OCI-LY7 (cell line): ENCODE results near the gene KIRREL3. TPM values are rescaled to one million over a fixed set of nuclear protein-coding genes. Genes with fewer than 3 reads are reported as not detected.

ENCODE experiments used
- BruUV-seq: library from RNA; stranded (reverse); fragments of 400-500 nt; replicated peaks from 2 replicates; lab custom pipeline; 2021; lab: Mats Ljungman, UMichigan
- CTCF ChIA-PET: fragments of 300-600 bp; sonication (Branson Sonifier 250); formaldehyde crosslinking; loops from one replicate; lab custom pipeline; 2022; ENCODE audit warnings: antibody characterized with exemption; ENCODE audit not compliant: unreplicated experiment; lab: Charles Lee
- POLR2A ChIA-PET: fragments of 300-600 bp; sonication (Branson Sonifier 250); formaldehyde crosslinking; loops from one replicate; lab custom pipeline; 2022; ENCODE audit warnings: antibody characterized with exemption; lab: Charles Lee
- DNase-seq: peaks from one replicate; pipeline ENCODE4 v3.0.0-alpha.2; 2015; ENCODE audit warnings: low spot score
- H2AFZ ChIP-seq: fragments of 200-600 bp; sonication (generic), shearing (Covaris generic); 2 replicates; pipeline ENCODE4 v1.6.1; 2014; ENCODE audit warnings: mild to moderate bottlenecking, antibody characterized with exemption, low read length, moderate library complexity
- H3K27ac ChIP-seq: fragments of 200-600 bp; sonication (generic); 2 replicates; pipeline ENCODE4 v1.5.1; 2014; ENCODE audit warnings: mixed run types, low read depth, mild to moderate bottlenecking, moderate library complexity, low read length, inconsistent platforms; ENCODE audit not compliant: poor library complexity, severe bottlenecking
- H3K36me3 ChIP-seq: fragments of 200-600 bp; sonication (generic); 2 replicates; pipeline ENCODE4 v1.6.1; 2014; ENCODE audit warnings: mild to moderate bottlenecking, antibody characterized with exemption, low read length, moderate library complexity, mixed read lengths; ENCODE audit not compliant: insufficient read depth
- H3K4me1 ChIP-seq: fragments of 200-600 bp; sonication (generic); 2 replicates; pipeline ENCODE4 v1.5.1; 2014; ENCODE audit warnings: mild to moderate bottlenecking, low read length; ENCODE audit not compliant: insufficient read depth, poor library complexity, severe bottlenecking
- H3K4me2 ChIP-seq: fragments of 200-600 bp; sonication (generic); 2 replicates; pipeline ENCODE4 v1.6.1; 2014; ENCODE audit warnings: mild to moderate bottlenecking, low read length
- H3K4me3 ChIP-seq: fragments of 200-600 bp; sonication (generic); 2 replicates; pipeline ENCODE4 v1.5.1; 2014; ENCODE audit warnings: mild to moderate bottlenecking, low read depth, low read length; ENCODE audit not compliant: poor library complexity, severe bottlenecking
- H3K79me2 ChIP-seq: fragments of 200-600 bp; sonication (generic); 2 replicates; pipeline ENCODE4 v1.6.1; 2016; ENCODE audit warnings: low read depth, mild to moderate bottlenecking, low read length, moderate library complexity, mixed read lengths; ENCODE audit not compliant: insufficient read depth
- H3K9me2 ChIP-seq: fragments of 200-600 bp; sonication (generic); 2 replicates; pipeline ENCODE4 v1.6.1; 2016; ENCODE audit warnings: mild to moderate bottlenecking, low read length, mixed read lengths; ENCODE audit not compliant: insufficient read depth
- H3K9me3 ChIP-seq: fragments of 200-600 bp; sonication (generic); 2 replicates; pipeline ENCODE4 v1.6.1; 2014; ENCODE audit warnings: mild to moderate bottlenecking, mixed run types, low read length, mixed read lengths
- H4K20me1 ChIP-seq: fragments of 200-600 bp; sonication (generic); 2 replicates; pipeline ENCODE4 v1.6.1; 2014; ENCODE audit warnings: mild to moderate bottlenecking, antibody characterized with exemption, low read length, moderate library complexity, mixed read lengths; ENCODE audit not compliant: insufficient read depth
- CTCF ChIP-seq: fragments of 200-600 bp; sonication (generic); conservative IDR thresholded peaks from 2 replicates; pipeline ENCODE4 v1.5.1; 2014; ENCODE audit warnings: mild to moderate bottlenecking, antibody characterized with exemption, low read length, moderate library complexity, mixed read lengths
- EZH2phosphoT487 ChIP-seq: fragments of 200-600 bp; sonication (generic); IDR thresholded peaks from 2 replicates; pipeline ENCODE4 v1.6.1; 2018; ENCODE audit warnings: low read depth, borderline replicate concordance, mild to moderate bottlenecking, mixed run types, antibody characterized with exemption, low read length, moderate library complexity, mixed read lengths
- intact Hi-C: fragments of 100-400 bp; cut with micrococcal nuclease; formaldehyde crosslinking; loops from one replicate; pipeline ENCODE4 v1.10.0; 2022; ENCODE audit not compliant: unreplicated experiment
- total RNA-seq, 2 experiments: library from RNA; depleted of rRNA in 1 of 2; stranded (reverse); fragments of >200 nt in 1 of 2; shearing (Covaris generic) in 1 of 2; gene quantifications; 2 replicates each; pipeline ENCODE4 v1.2.3, GENCODE V29; 2014 to 2022

Gene KIRREL3
- total RNA-seq, 2 experiments from 2014 or later = not detected

GRCh38 chr11:126498281-126498680 is 502.3 kb downstream of the KIRREL3 start:
- Histone ChIP-seq H3K9me2 (no peaks in the 10 kb centered on the region), H3K27ac (no peak overlapping the region), H3K4me3 (no peak overlapping the region), H3K4me2 (no peak overlapping the region), H4K20me1 (no peaks in the 10 kb centered on the region), H2AFZ (no peak overlapping the region), H3K4me1 (no peaks in the 10 kb centered on the region), H3K79me2 (no peaks in the 10 kb centered on the region), H3K36me3 (no peaks in the 10 kb centered on the region), H3K9me3 (no peaks in the 10 kb centered on the region)
- ChIA-PET POLR2A (no interaction called here), CTCF (no interaction called here)
- intact Hi-C loops = no loop called here
- DNase-seq = no peak
- BruUV-seq = no TSS peak
- TF ChIP-seq EZH2phosphoT487 (no peak), CTCF (no peak)

GRCh38 chr11:126497581-126498122 is 502.9 kb downstream of the KIRREL3 start:
- ChIA-PET CTCF (interaction anchor here (0.6 kb wide), 1 partner anchor 13 kb away, joined by 3 read pairs; no protein-coding TSS in a partner anchor), POLR2A (interaction anchor here (0.5 to 0.8 kb wide), 2 partner anchors 12 to 1064 kb away, joined by 3 to 4 read pairs; no protein-coding TSS in a partner anchor)
- no peaks in the 10 kb centered on the region for H4K20me1 ChIP-seq
- no peak for TF ChIP-seq CTCF
- TF ChIP-seq EZH2phosphoT487 = no peak
- H3K9me2 ChIP-seq = no peaks in the 10 kb centered on the region
- no peak overlapping the region for H3K27ac ChIP-seq
- no peaks in the 10 kb centered on the region for H3K9me3 ChIP-seq
- BruUV-seq = no TSS peak
- H3K4me1 ChIP-seq = no peaks in the 10 kb centered on the region
- H2AFZ ChIP-seq = no peak overlapping the region
- H3K4me2 ChIP-seq = no peak overlapping the region
- H3K36me3 ChIP-seq = no peaks in the 10 kb centered on the region
- no peaks in the 10 kb centered on the region for H3K79me2 ChIP-seq
- no peak for DNase-seq
- no peak overlapping the region for H3K4me3 ChIP-seq
- intact Hi-C loops = no loop called here

GRCh38 chr11:126496576-126497337 is 503.8 kb downstream of the KIRREL3 start:
- POLR2A ChIA-PET = interaction anchor here (0.5 to 0.8 kb wide), 2 partner anchors 12 to 1064 kb away, joined by 3 to 4 read pairs; no protein-coding TSS in a partner anchor
- BruUV-seq = no TSS peak

More at GRCh38 chr11:126496576-126497337, 503.8 kb downstream of the KIRREL3 start:
- H3K9me3 ChIP-seq = no peaks in the 10 kb centered on the region
- no peaks in the 10 kb centered on the region for H4K20me1 ChIP-seq
- no peak overlapping the region for H3K4me2 ChIP-seq
- H3K27ac ChIP-seq = no peak overlapping the region
- H3K4me3 ChIP-seq = no peak overlapping the region
- H3K9me2 ChIP-seq = no peaks in the 10 kb centered on the region
- no peaks in the 10 kb centered on the region for H3K79me2 ChIP-seq
- CTCF ChIA-PET = interaction anchor here (0.6 kb wide), 1 partner anchor 12 kb away, joined by 3 read pairs; no protein-coding TSS in a partner anchor
- no peaks in the 10 kb centered on the region for H3K4me1 ChIP-seq
- H3K36me3 ChIP-seq = no peaks in the 10 kb centered on the region
- intact Hi-C loops = no loop called here
- no peak for TF ChIP-seq EZH2phosphoT487
- TF ChIP-seq CTCF = no peak
- H2AFZ ChIP-seq = no peak overlapping the region
- no peak for DNase-seq
